HEK293 (cell line): ENCODE measurements around the gene MRPS11.
A peak's percentile ranks its signal among the peaks of the same experiment; 100 is the strongest.

ENCODE experiments used
- CTCF ChIA-PET: fragments of 350-600 bp; formaldehyde crosslinking; extraction: SDS; loops from one replicate; lab custom pipeline; 2021; ENCODE audit warnings: antibody characterized with exemption; lab: Yijun Ruan, JAX
- POLR2A ChIA-PET: fragments of 300-600 bp; formaldehyde crosslinking; extraction: SDS; loops from one replicate; lab custom pipeline; 2020; ENCODE audit warnings: antibody characterized with exemption, inconsistent platforms; lab: Yijun Ruan, JAX
- H3K27ac ChIP-seq: fragments of 200-500 bp; sonication (Bioruptor generic); 2 replicates; pipeline ENCODE4 v1.5.1; 2014; ENCODE audit warnings: low read depth, low read length, control low read depth, inconsistent platforms; ENCODE audit errors: extremely low read depth
- H3K36me3 ChIP-seq, 2 experiments: fragments of 200-500 bp in 1 of 2; sonication (Bioruptor generic) in 1 of 2; 1 replicate in 1 of 2; 2 replicates in 1 of 2; pipeline ENCODE4 v1.5.1; 2014 to 2017; ENCODE audit warnings: inconsistent platforms in 2 of 2, low read length in 2 of 2; ENCODE audit not compliant: control insufficient read depth in 2 of 2, insufficient read depth in 1 of 2
- H3K4me1 ChIP-seq: fragments of 200-500 bp; sonication (Bioruptor generic); 2 replicates; pipeline ENCODE4 v1.5.1; 2014; ENCODE audit warnings: mild to moderate bottlenecking, low read length, inconsistent platforms; ENCODE audit not compliant: control insufficient read depth, insufficient read depth
- H3K4me3 ChIP-seq: 2 replicates; pipeline ENCODE4 v1.5.1; 2011; ENCODE audit warnings: low read depth, mild to moderate bottlenecking, control low read depth, low read length, moderate library complexity
- H3K9me3 ChIP-seq: fragments of 200-500 bp; sonication (Bioruptor generic); 2 replicates; pipeline ENCODE4 v1.5.1; 2014; ENCODE audit warnings: low read depth, low read length, inconsistent platforms; ENCODE audit not compliant: control insufficient read depth, insufficient read depth
- EGR2 ChIP-seq: fragments of 450-650 bp; formaldehyde crosslinking; IDR thresholded peaks from 2 replicates; pipeline ENCODE4 v1.5.1; 2016; ENCODE audit warnings: low read depth, missing biosample characterization, missing genetic modification characterization
- KLF17 ChIP-seq: fragments of 450-650 bp; formaldehyde crosslinking; IDR thresholded peaks from 2 replicates; pipeline ENCODE4 v1.5.1; 2016; ENCODE audit warnings: missing biosample characterization, missing genetic modification characterization
- PBX3 ChIP-seq: sonication (generic); formaldehyde crosslinking; IDR thresholded peaks from 2 replicates; pipeline ENCODE4 v1.8.1; 2022; ENCODE audit warnings: mild to moderate bottlenecking, moderate library complexity, missing genetic modification reagents
- SCRT2 ChIP-seq: fragments of 450-650 bp; formaldehyde crosslinking; IDR thresholded peaks from 2 replicates; pipeline ENCODE4 v1.5.1; 2016; ENCODE audit warnings: missing biosample characterization, missing genetic modification characterization
- SP2 ChIP-seq: fragments of 450-650 bp; formaldehyde crosslinking; IDR thresholded peaks from 2 replicates; pipeline ENCODE4 v1.5.1; 2016; ENCODE audit warnings: missing biosample characterization, missing genetic modification characterization
- ZNF132 ChIP-seq: fragments of 450-650 bp; formaldehyde crosslinking; IDR thresholded peaks from 2 replicates; pipeline ENCODE4 v1.5.1; 2017; ENCODE audit warnings: missing biosample characterization, missing genetic modification characterization, borderline replicate concordance
- ZNF23 ChIP-seq: fragments of 450-650 bp; formaldehyde crosslinking; IDR thresholded peaks from 2 replicates; pipeline ENCODE4 v1.5.1; 2016; ENCODE audit warnings: missing biosample characterization, missing genetic modification characterization, borderline replicate concordance
- ZNF596 ChIP-seq: fragments of 450-650 bp; IDR thresholded peaks from 2 replicates; pipeline ENCODE4 v1.5.0; 2018; ENCODE audit warnings: missing biosample characterization, mild to moderate bottlenecking, missing genetic modification characterization, moderate library complexity
- ZNF76 ChIP-seq: fragments of 450-650 bp; formaldehyde crosslinking; IDR thresholded peaks from 2 replicates; pipeline ENCODE4; 2016; ENCODE audit warnings: low read depth, missing biosample characterization, missing genetic modification characterization, borderline replicate concordance
- ZNF777 ChIP-seq: fragments of 450-650 bp; formaldehyde crosslinking; IDR thresholded peaks from 2 replicates; pipeline ENCODE4 v1.5.1; 2017; ENCODE audit warnings: missing biosample characterization, missing genetic modification characterization, borderline replicate concordance
- ZSCAN18 ChIP-seq: fragments of 450-650 bp; formaldehyde crosslinking; IDR thresholded peaks from 2 replicates; pipeline ENCODE4 v1.5.1; 2016; ENCODE audit warnings: missing biosample characterization, missing genetic modification characterization
- ZSCAN5A ChIP-seq: fragments of 450-650 bp; formaldehyde crosslinking; IDR thresholded peaks from 2 replicates; pipeline ENCODE4 v1.5.1; 2016; ENCODE audit warnings: missing biosample characterization, missing genetic modification characterization
- TF ChIP-seq, protein P1 (sequence below): fragments of 450-650 bp; formaldehyde crosslinking; IDR thresholded peaks from 2 replicates; pipeline ENCODE4 v1.5.0; 2017; ENCODE audit warnings: missing biosample characterization, missing genetic modification characterization, borderline replicate concordance
- TF ChIP-seq, protein P2 (sequence below): fragments of 450-650 bp; formaldehyde crosslinking; IDR thresholded peaks from 2 replicates; pipeline ENCODE4 v1.5.1; 2016; ENCODE audit warnings: missing biosample characterization, missing genetic modification characterization
- TF ChIP-seq, protein P3 (sequence below): fragments of 450-650 bp; formaldehyde crosslinking; IDR thresholded peaks from 2 replicates; pipeline ENCODE4 v1.5.1; 2016; ENCODE audit warnings: missing biosample characterization, missing genetic modification characterization
- TF ChIP-seq, protein P4 (sequence below): fragments of 450-650 bp; formaldehyde crosslinking; IDR thresholded peaks from 2 replicates; pipeline ENCODE4 v1.5.1; 2016; ENCODE audit warnings: missing biosample characterization, missing genetic modification characterization
- TF ChIP-seq, protein P5 (sequence below): fragments of 450-650 bp; formaldehyde crosslinking; IDR thresholded peaks from 2 replicates; pipeline ENCODE4 v1.5.1; 2016; ENCODE audit warnings: missing biosample characterization, missing genetic modification characterization

MRPS11 gene

DNA sequence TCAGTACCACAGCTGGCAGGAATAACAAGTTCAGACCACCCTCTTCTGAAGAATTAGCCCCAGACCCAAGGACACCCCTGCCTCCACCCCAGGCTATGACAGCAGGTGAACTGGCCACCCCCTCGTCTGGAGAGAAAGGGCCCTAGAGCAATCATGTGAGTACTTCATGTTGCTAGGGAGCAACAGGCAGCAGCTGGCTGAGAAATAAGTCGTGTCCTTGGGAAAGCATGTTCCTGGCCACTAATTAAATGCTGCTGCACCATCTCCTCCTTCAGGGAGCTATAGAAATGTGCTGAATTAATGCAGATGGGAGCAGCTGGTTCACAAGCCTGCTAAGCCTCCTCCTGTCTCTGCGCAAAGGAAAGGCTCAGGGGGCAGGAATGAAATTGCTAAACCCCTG lies 31.5 kb downstream of the MRPS11 start:
- H3K4me3 ChIP-seq, result no peak overlapping the region
- H3K9me3 ChIP-seq, result no peaks in the 10 kb centered on the region
- CTCF ChIA-PET, result interaction anchor here (0.6 kb wide), 1 partner anchor 415 kb away, joined by 3 read pairs; no protein-coding TSS in a partner anchor
- POLR2A ChIA-PET, result no interaction called here
- TF ChIP-seq SCRT2 (tag by site-specific recombination) (peak; percentile 41; the same call in 1 of the 2 replicates), SP2 (no peak), ZNF23 (tag by site-specific recombination) (no peak), PBX3 (CRISPR knock-in tag) (no peak)
- H3K36me3 ChIP-seq, result peaks cover 6 to 9% of the 10 kb centered on the region in 2 experiments; a peak in 2 of 3 replicates
- no peak overlapping the region for H3K27ac ChIP-seq
- H3K4me1 ChIP-seq, result no peaks in the 10 kb centered on the region

DNA sequence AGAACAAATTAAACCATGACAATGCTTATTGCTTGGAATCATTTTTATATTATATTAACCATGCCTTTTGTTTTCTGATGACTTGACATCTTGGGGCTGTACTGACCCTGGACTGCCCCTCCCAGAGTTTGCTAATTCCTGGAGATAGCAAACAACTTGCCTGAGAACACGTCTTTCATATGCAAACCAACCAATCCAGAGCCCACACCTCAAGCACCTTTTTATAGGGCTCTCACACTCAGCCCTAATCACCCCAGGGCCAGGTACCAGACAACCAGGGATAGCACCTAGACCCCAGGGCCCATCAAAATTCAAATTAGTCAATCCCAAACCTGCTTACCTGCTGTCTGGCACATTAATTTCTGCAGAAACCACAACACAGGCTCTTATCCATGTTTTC lies 36.9 kb downstream of the MRPS11 start:
- TF ChIP-seq, protein P1, sequence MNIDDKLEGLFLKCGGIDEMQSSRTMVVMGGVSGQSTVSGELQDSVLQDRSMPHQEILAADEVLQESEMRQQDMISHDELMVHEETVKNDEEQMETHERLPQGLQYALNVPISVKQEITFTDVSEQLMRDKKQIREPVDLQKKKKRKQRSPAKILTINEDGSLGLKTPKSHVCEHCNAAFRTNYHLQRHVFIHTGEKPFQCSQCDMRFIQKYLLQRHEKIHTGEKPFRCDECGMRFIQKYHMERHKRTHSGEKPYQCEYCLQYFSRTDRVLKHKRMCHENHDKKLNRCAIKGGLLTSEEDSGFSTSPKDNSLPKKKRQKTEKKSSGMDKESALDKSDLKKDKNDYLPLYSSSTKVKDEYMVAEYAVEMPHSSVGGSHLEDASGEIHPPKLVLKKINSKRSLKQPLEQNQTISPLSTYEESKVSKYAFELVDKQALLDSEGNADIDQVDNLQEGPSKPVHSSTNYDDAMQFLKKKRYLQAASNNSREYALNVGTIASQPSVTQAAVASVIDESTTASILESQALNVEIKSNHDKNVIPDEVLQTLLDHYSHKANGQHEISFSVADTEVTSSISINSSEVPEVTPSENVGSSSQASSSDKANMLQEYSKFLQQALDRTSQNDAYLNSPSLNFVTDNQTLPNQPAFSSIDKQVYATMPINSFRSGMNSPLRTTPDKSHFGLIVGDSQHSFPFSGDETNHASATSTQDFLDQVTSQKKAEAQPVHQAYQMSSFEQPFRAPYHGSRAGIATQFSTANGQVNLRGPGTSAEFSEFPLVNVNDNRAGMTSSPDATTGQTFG (tag by site-specific recombination), result no peak
- TF ChIP-seq, protein P2, sequence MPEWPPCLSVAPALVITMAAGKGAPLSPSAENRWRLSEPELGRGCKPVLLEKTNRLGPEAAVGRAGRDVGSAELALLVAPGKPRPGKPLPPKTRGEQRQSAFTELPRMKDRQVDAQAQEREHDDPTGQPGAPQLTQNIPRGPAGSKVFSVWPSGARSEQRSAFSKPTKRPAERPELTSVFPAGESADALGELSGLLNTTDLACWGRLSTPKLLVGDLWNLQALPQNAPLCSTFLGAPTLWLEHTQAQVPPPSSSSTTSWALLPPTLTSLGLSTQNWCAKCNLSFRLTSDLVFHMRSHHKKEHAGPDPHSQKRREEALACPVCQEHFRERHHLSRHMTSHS, result no peak
- TF ChIP-seq ZNF777 (tag by site-specific recombination) (no peak), ZSCAN5A (tag by site-specific recombination) (no peak), KLF17 (tag by site-specific recombination) (no peak), EGR2 (tag by site-specific recombination) (no peak), ZNF596 (no peak), ZNF76 (tag by site-specific recombination) (no peak), ZSCAN18 (tag by site-specific recombination) (no peak), ZNF132 (tag by site-specific recombination) (no peak)
- TF ChIP-seq, protein P3, sequence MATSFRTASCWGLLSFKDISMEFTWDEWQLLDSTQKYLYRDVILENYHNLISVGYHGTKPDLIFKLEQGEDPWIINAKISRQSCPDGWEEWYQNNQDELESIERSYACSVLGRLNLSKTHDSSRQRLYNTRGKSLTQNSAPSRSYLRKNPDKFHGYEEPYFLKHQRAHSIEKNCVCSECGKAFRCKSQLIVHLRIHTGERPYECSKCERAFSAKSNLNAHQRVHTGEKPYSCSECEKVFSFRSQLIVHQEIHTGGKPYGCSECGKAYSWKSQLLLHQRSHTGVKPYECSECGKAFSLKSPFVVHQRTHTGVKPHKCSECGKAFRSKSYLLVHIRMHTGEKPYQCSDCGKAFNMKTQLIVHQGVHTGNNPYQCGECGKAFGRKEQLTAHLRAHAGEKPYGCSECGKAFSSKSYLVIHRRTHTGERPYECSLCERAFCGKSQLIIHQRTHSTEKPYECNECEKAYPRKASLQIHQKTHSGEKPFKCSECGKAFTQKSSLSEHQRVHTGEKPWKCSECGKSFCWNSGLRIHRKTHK (tag by site-specific recombination), result no peak
- TF ChIP-seq, protein P4, sequence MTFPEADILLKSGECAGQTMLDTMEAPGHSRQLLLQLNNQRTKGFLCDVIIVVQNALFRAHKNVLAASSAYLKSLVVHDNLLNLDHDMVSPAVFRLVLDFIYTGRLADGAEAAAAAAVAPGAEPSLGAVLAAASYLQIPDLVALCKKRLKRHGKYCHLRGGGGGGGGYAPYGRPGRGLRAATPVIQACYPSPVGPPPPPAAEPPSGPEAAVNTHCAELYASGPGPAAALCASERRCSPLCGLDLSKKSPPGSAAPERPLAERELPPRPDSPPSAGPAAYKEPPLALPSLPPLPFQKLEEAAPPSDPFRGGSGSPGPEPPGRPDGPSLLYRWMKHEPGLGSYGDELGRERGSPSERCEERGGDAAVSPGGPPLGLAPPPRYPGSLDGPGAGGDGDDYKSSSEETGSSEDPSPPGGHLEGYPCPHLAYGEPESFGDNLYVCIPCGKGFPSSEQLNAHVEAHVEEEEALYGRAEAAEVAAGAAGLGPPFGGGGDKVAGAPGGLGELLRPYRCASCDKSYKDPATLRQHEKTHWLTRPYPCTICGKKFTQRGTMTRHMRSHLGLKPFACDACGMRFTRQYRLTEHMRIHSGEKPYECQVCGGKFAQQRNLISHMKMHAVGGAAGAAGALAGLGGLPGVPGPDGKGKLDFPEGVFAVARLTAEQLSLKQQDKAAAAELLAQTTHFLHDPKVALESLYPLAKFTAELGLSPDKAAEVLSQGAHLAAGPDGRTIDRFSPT, result no peak
- TF ChIP-seq, protein P5, sequence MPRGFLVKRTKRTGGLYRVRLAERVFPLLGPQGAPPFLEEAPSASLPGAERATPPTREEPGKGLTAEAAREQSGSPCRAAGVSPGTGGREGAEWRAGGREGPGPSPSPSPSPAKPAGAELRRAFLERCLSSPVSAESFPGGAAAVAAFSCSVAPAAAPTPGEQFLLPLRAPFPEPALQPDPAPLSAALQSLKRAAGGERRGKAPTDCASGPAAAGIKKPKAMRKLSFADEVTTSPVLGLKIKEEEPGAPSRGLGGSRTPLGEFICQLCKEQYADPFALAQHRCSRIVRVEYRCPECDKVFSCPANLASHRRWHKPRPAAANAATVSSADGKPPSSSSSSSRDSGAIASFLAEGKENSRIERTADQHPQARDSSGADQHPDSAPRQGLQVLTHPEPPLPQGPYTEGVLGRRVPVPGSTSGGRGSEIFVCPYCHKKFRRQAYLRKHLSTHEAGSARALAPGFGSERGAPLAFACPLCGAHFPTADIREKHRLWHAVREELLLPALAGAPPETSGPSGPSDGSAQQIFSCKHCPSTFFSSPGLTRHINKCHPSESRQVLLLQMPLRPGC (tag by site-specific recombination), result no peak
- CTCF ChIA-PET, result no interaction called here
- H3K27ac ChIP-seq, result no peak overlapping the region
- no peak overlapping the region for H3K4me3 ChIP-seq
- H3K4me1 ChIP-seq, result no peaks in the 10 kb centered on the region
- POLR2A ChIA-PET, result no interaction called here
- peaks cover 6 to 47% of the 10 kb centered on the region in 2 experiments; a peak in 2 of 3 replicates for H3K36me3 ChIP-seq
- H3K9me3 ChIP-seq, result no peaks in the 10 kb centered on the region
